HUES48 (cell line): ENCODE measurements around the gene AHI1.

Experiments used
- H3K27ac ChIP-seq: one replicate; pipeline ENCODE4 v1.7.0; 2013; ENCODE audit warnings: low read depth, low read length, inconsistent platforms
- H3K27me3 ChIP-seq: 2 replicates; pipeline ENCODE4 v1.6.1; 2013; ENCODE audit warnings: mild to moderate bottlenecking, low read length; ENCODE audit not compliant: control insufficient read depth, insufficient read depth
- H3K36me3 ChIP-seq: 2 replicates; pipeline ENCODE4 v1.6.1; 2013; ENCODE audit warnings: low read length; ENCODE audit not compliant: control insufficient read depth, insufficient read depth
- H3K4me1 ChIP-seq: 2 replicates; pipeline ENCODE4 v1.6.1; 2013; ENCODE audit warnings: mild to moderate bottlenecking, low read length; ENCODE audit not compliant: control insufficient read depth, insufficient read depth
- H3K4me3 ChIP-seq: 2 replicates; pipeline ENCODE4 v1.5.1; 2013; ENCODE audit warnings: mild to moderate bottlenecking, low read depth, low read length
- H3K9ac ChIP-seq: 2 replicates; pipeline ENCODE4 v1.6.1; 2013; ENCODE audit warnings: mild to moderate bottlenecking, low read depth, low read length, moderate library complexity
- H3K9me3 ChIP-seq: 2 replicates; pipeline ENCODE4 v1.6.1; 2013; ENCODE audit warnings: low read length; ENCODE audit not compliant: control insufficient read depth, insufficient read depth

The AHI1 gene

DNA sequence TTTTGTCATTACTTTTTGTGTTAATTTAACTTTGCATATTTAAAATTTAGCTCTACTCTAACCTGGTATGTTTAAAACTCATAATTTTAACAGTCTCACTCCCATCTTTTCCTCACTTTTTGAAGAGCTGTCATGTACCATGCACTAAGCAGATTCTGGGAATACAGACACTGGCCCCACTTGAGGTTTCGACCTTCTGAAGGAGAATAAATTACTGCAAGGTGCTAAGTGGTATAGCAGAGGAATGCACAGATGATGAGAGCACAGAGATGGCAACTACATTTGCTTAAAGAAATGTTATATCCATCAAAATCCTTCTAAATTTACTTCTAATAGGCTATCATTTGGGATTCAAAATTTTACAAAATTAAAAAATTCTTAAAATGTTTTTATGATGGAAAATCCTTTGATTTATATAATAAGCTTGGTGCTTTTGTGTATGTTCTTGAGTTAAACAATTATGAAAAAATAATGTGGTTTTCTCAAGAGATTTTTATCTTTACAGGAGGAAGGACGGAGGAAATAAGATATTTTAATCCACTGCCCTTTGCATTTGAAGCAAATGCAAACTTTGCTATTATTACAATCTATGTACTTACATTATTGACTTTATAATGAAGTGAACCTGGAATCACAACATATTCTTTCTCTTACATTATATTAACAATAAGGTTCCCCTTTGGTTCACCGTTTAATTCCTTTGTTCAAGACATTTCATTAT lies 79.3 kb downstream of the AHI1 start:
- Histone ChIP-seq H3K36me3 (no peaks in the 10 kb centered on the region), H3K27me3 (no peaks in the 10 kb centered on the region), H3K9ac (no peak overlapping the region), H3K27ac (no peak overlapping the region), H3K4me1 (peaks cover 14% of the 10 kb centered on the region), H3K4me3 (no peak overlapping the region), H3K9me3 (no peaks in the 10 kb centered on the region)

DNA sequence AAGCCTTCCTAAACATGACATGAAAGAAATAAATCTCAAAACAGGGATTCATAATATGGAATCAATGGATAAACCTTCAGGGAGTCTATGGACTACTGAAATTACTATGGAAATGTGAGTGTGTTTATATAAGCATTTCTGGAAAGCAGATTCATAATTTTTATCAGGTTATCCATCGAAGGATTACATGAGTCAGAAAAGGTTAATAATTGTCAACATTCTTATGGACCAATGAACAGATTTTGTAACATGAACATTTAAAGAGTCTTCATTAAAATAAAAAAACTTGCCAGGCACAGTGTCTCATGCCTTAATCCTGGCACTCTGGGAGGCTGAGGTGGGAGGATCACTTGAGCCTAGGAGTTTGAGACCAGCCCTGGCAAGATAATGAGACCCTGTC lies 84.8 kb downstream of the AHI1 start:
- no peaks in the 10 kb centered on the region for H3K27me3 ChIP-seq
- H3K4me3 ChIP-seq: no peak overlapping the region
- no peak overlapping the region for H3K9ac ChIP-seq
- H3K27ac ChIP-seq: no peak overlapping the region
- 0 out of 2 replicates have a peak, but pooled peaks cover 4% of the 10 kb centered on the region for H3K36me3 ChIP-seq
- H3K9me3 ChIP-seq: no peaks in the 10 kb centered on the region
- no peaks in the 10 kb centered on the region for H3K4me1 ChIP-seq

DNA sequence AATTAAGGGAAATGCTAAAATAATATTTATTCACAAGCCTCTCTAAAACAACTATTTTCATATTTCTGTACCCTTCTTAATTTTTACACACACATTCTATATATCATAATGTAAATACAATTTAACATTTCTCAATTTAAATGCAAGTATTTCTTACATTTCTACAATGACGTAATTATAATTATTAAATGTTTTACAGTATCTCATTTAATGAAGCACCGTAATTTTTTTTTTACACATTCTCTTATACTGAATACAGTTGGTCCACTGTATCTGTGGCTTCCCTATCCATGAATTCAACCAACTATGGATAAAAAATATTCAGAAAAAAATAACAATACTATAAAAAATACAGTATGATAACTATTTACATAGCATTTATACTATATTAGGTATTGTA lies 85.7 kb downstream of the AHI1 start:
- Histone ChIP-seq H3K4me3 (no peak overlapping the region), H3K36me3 (0 out of 2 replicates have a peak, but pooled peaks cover 4% of the 10 kb centered on the region), H3K9me3 (no peaks in the 10 kb centered on the region), H3K27me3 (no peaks in the 10 kb centered on the region), H3K27ac (no peak overlapping the region), H3K4me1 (no peaks in the 10 kb centered on the region), H3K9ac (no peak overlapping the region)

GRCh38 chr6:135411339-135411738 lies 86.2 kb downstream of the AHI1 start:
- Histone ChIP-seq H3K9ac (no peak overlapping the region), H3K9me3 (no peaks in the 10 kb centered on the region), H3K4me3 (no peak overlapping the region), H3K36me3 (0 out of 2 replicates have a peak, but pooled peaks cover 4% of the 10 kb centered on the region), H3K4me1 (no peaks in the 10 kb centered on the region), H3K27ac (no peak overlapping the region), H3K27me3 (no peaks in the 10 kb centered on the region)

- H3K27ac ChIP-seq: no peak overlapping the region
- H3K4me3 ChIP-seq: no peak overlapping the region
- H3K9me3 ChIP-seq: no peaks in the 10 kb centered on the region
- no peaks in the 10 kb centered on the region for H3K27me3 ChIP-seq
- H3K36me3 ChIP-seq: 0 out of 2 replicates have a peak, but pooled peaks cover 4% of the 10 kb centered on the region
- H3K9ac ChIP-seq: no peak overlapping the region
- no peaks in the 10 kb centered on the region for H3K4me1 ChIP-seq
Measured at GRCh38 chr6:135410856-135411255, 86.7 kb downstream of the AHI1 start.

GRCh38 chr6:135403584-135403983 lies 94.0 kb downstream of the AHI1 start:
- Histone ChIP-seq H3K9me3 (no peaks in the 10 kb centered on the region), H3K27ac (no peak overlapping the region), H3K9ac (no peak overlapping the region), H3K4me3 (no peak overlapping the region), H3K36me3 (no peaks in the 10 kb centered on the region), H3K4me1 (peaks cover 16% of the 10 kb centered on the region), H3K27me3 (no peaks in the 10 kb centered on the region)

DNA sequence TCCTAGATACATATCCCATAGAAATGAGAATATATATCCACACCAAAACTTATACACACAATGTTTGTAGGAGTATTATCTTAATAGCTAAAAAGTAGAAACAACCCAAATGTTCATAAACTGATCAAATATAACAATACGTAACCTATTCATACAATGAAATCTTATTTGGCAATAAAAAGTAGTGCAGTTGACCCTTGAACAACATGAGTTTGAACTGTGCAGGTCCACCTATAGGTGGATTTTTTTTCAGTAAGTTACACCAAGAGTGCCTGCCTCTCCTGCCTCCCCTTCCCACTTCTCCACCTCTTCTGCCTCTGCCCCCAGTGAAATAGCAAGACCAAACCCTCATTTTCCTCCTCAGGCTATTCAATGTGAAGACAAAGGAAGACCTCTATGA lies 95.2 kb downstream of the AHI1 start:
- Histone ChIP-seq H3K9me3 (no peaks in the 10 kb centered on the region), H3K4me3 (no peak overlapping the region), H3K27ac (no peak overlapping the region), H3K36me3 (no peaks in the 10 kb centered on the region), H3K4me1 (peaks cover 16% of the 10 kb centered on the region), H3K9ac (no peak overlapping the region), H3K27me3 (no peaks in the 10 kb centered on the region)

DNA sequence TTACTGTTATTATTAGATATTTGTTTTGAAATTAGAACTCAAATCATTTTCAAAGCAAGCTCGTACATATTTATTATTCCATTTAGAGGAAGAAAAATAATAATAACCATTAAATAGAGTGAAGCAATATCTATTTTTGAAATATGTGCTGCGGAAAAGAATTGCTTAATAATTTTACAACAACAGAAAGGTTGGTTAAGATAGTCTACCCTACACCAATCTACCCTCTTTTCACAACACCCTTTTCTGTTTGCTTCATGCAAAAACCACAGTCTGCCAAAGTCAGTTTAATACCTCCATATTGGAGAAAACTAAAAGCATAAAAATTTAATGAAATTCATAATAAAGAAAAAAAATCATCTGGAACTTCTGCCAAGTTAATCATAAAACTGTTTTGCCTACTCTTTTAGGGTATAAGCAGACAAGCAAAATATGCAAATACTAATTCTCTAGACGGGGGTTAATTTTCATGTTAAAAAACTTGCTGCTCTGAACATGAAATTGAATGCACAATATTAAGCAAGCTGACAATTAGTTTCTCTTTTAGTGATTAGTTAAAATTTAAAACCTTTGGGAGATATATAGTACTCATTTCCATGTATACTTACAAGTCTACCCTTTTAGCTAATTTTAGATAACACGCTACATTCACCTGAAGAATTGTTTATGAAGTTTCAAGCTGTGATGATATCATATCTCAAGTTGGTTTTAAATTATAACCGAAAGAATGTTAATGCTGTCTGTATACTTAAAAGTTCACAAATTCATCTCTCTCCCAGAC lies 100.2 kb downstream of the AHI1 start:
- Histone ChIP-seq H3K27ac (no peak overlapping the region), H3K4me1 (peaks cover 16% of the 10 kb centered on the region), H3K36me3 (no peaks in the 10 kb centered on the region), H3K9me3 (no peaks in the 10 kb centered on the region), H3K9ac (no peak overlapping the region), H3K27me3 (no peaks in the 10 kb centered on the region), H3K4me3 (no peak overlapping the region)

DNA sequence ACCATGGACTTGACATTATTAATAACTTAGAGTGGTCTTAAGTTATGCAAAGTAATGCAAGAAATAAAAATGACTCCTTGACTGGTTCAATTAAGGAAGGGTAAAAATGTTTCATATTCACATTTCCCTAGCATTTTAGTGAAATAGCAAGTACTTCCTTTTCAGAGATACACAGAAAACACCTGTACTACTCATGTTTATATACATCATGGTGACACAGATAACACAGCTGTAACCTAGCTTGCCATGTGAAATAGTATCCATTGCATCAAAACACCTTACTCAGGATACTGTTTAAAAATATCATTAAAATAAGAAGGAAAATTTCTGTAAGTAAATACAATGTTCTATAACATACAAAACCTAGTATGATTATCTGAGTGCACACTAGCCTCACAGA lies 102.4 kb downstream of the AHI1 start:
- Histone ChIP-seq H3K27ac (no peak overlapping the region), H3K4me3 (no peak overlapping the region), H3K9me3 (no peaks in the 10 kb centered on the region), H3K27me3 (no peaks in the 10 kb centered on the region), H3K4me1 (peaks cover 1% of the 10 kb centered on the region), H3K9ac (no peak overlapping the region), H3K36me3 (no peaks in the 10 kb centered on the region)

- Histone ChIP-seq H3K9ac (no peak overlapping the region), H3K27ac (no peak overlapping the region), H3K36me3 (no peaks in the 10 kb centered on the region), H3K4me1 (no peaks in the 10 kb centered on the region), H3K27me3 (no peaks in the 10 kb centered on the region), H3K9me3 (no peaks in the 10 kb centered on the region), H3K4me3 (no peak overlapping the region)
Measured at GRCh38 chr6:135393289-135393688, 104.3 kb downstream of the AHI1 start.

DNA sequence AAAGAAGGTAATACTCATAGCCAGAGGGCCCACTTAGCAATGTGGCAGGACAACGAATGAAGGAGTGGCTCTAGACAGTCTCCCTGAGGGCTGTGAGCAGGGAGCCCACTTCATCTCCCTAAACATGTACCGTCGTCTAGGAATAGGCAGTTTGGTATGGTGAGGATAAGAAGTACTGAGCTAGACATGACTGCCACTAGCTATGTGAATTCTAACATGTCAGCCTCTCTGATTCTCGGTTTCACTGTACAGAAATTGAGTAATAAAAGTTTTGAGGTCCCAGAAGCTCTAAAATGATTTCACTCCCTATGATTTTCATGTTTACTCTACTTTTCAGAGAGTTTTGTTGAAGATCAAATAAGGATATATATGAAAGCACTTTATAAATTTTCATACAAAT lies 107.1 kb downstream of the AHI1 start:
- H3K4me1 ChIP-seq: no peaks in the 10 kb centered on the region
- H3K27ac ChIP-seq: no peak overlapping the region
- H3K4me3 ChIP-seq: no peak overlapping the region
- no peak overlapping the region for H3K9ac ChIP-seq
- no peaks in the 10 kb centered on the region for H3K27me3 ChIP-seq
- H3K36me3 ChIP-seq: no peaks in the 10 kb centered on the region
- no peaks in the 10 kb centered on the region for H3K9me3 ChIP-seq
